ENCODE data around the gene MSRB2.

Gene MSRB2

GRCh38 chr10:23157691-23158369 is 62.5 kb downstream of the MSRB2 start:
- Histone ChIP-seq H3K36me3 (ENCODE audit: control insufficient read depth, insufficient read depth, low read length) (no peaks in the 10 kb centered on the region), H3K4me3 (replicated peaks; ENCODE audit: low read depth, low read length) (peak overlapping the region; percentile 35), H3K27me3 (replicated peaks; ENCODE audit: control insufficient read depth, insufficient read depth, low read length) (no peaks in the 10 kb centered on the region)
- no peak for DNase-seq (ENCODE audit: extremely low read depth, insufficient read length)
- TF ChIP-seq, protein P1, sequence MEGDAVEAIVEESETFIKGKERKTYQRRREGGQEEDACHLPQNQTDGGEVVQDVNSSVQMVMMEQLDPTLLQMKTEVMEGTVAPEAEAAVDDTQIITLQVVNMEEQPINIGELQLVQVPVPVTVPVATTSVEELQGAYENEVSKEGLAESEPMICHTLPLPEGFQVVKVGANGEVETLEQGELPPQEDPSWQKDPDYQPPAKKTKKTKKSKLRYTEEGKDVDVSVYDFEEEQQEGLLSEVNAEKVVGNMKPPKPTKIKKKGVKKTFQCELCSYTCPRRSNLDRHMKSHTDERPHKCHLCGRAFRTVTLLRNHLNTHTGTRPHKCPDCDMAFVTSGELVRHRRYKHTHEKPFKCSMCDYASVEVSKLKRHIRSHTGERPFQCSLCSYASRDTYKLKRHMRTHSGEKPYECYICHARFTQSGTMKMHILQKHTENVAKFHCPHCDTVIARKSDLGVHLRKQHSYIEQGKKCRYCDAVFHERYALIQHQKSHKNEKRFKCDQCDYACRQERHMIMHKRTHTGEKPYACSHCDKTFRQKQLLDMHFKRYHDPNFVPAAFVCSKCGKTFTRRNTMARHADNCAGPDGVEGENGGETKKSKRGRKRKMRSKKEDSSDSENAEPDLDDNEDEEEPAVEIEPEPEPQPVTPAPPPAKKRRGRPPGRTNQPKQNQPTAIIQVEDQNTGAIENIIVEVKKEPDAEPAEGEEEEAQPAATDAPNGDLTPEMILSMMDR (IDR thresholded peaks at IDR 0.05; ENCODE audit: insufficient read depth, low read length, poor library complexity, severe bottlenecking) = peak; percentile 57

DNA sequence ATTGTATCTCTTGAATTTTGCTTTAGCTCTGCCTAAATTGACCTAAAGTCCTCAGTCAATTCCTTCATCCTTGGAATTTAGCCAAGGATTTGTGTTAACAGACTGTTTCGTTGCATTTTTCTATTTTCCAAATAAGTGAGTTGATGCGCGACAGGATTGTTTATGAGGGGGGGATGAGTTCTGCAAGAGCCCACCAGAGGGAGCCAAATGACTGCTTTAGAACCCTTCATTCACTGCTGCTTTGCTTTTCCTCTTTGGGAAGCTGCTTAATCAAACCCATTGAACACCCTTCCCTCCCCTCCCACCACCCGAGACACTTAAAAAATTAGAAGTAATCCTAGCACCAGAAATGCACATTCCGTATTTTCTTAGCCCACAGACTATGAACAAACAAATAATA is 63.0 kb downstream of the MSRB2 start:
- Histone ChIP-seq H3K36me3 (ENCODE audit: control insufficient read depth, insufficient read depth, low read length) (no peaks in the 10 kb centered on the region), H3K4me3 (replicated peaks; ENCODE audit: low read depth, low read length) (peak overlapping the region; percentile 3; the same call in 1 of the 2 replicates), H3K27me3 (replicated peaks; ENCODE audit: control insufficient read depth, insufficient read depth, low read length) (no peaks in the 10 kb centered on the region)
- DNase-seq (ENCODE audit: extremely low read depth, insufficient read length) = no peak
- TF ChIP-seq, protein P1 (IDR thresholded peaks at IDR 0.05; ENCODE audit: insufficient read depth, low read length, poor library complexity, severe bottlenecking) = peak; percentile 67

- no peaks in the 10 kb centered on the region for H3K36me3 ChIP-seq (ENCODE audit: control insufficient read depth, insufficient read depth, low read length)
- no peak overlapping the region for H3K4me3 ChIP-seq (replicated peaks; ENCODE audit: low read depth, low read length)
- H3K27me3 ChIP-seq (replicated peaks; ENCODE audit: control insufficient read depth, insufficient read depth, low read length) = no peaks in the 10 kb centered on the region
- DNase-seq (ENCODE audit: extremely low read depth, insufficient read length) = no peak
- TF ChIP-seq, protein P1 (IDR thresholded peaks at IDR 0.05; ENCODE audit: insufficient read depth, low read length, poor library complexity, severe bottlenecking) = no peak
These were observed 76.0 kb downstream of the MSRB2 start for GRCh38 chr10:23171232-23171876.
